Activated T-cell treated with anti-CD3 and anti-CD28 coated beads, Interleukin-2, amount 50 U/mL, for 72 hours (primary cell): ENCODE measurements around the gene TSSK2. TPM values are rescaled to one million over a fixed set of nuclear protein-coding genes. Genes with fewer than 3 reads are reported as not detected.

ENCODE experiments used
- ATAC-seq, 2 donors: fragments of 150-1000 bp; cut with Tn5 transposase; replicated peaks in 1 of 2; 2 replicates each; pipeline ENCODE4 v1.10.0; 2021; ENCODE audit warnings: moderate library complexity in 2 of 2, mild to moderate bottlenecking in 1 of 2
- DNase-seq, 2 donors: peaks; one replicate each; pipeline ENCODE4 v3.0.0; 2021 to 2022; ENCODE audit warnings: mixed read lengths in 1 of 2
- H3K27ac Mint-ChIP-seq: one replicate; pipeline ENCODE4 v1.8.0; 2022; ENCODE audit warnings: mild to moderate bottlenecking, moderate library complexity, mixed read lengths
- H3K27me3 Mint-ChIP-seq: one replicate; pipeline ENCODE4 v1.8.0; 2022; ENCODE audit warnings: low read depth, mixed read lengths
- H3K36me3 Mint-ChIP-seq, 2 donors: one replicate each; pipeline ENCODE4 v1.8.0; 2022; ENCODE audit warnings: mixed read lengths in 2 of 2, mild to moderate bottlenecking in 1 of 2; ENCODE audit not compliant: insufficient read depth in 2 of 2
- H3K4me1 Mint-ChIP-seq: one replicate; pipeline ENCODE4 v1.8.0; 2022; ENCODE audit warnings: low read depth, mixed read lengths
- H3K4me3 Mint-ChIP-seq, 2 donors: one replicate each; pipeline ENCODE4 v1.8.0; 2022; ENCODE audit warnings: mild to moderate bottlenecking in 2 of 2, mixed read lengths in 2 of 2, moderate library complexity in 2 of 2
- H3K9me3 Mint-ChIP-seq, 2 donors: one replicate each; pipeline ENCODE4 v1.8.0; 2022; ENCODE audit warnings: mixed read lengths in 2 of 2
- total RNA-seq, 2 donors: library from RNA; stranded (reverse); gene quantifications; one replicate each; pipeline ENCODE4 v1.2.3, GENCODE V29; 2022

Gene TSSK2
- total RNA-seq, 2 donors from 2014 or later, result not detected

- peaks cover 0 to 3% of the 10 kb centered on the region in 2 donors for H3K36me3 Mint-ChIP-seq
- ATAC-seq (no peak), DNase-seq (no peak)
- peak overlapping the region; percentile 71 to 92 for H3K4me3 Mint-ChIP-seq
- no peaks in the 10 kb centered on the region for H3K9me3 Mint-ChIP-seq
- no peaks in the 10 kb centered on the region for H3K27me3 Mint-ChIP-seq
- H3K4me1 Mint-ChIP-seq, result peaks cover 68% of the 10 kb centered on the region
- H3K27ac Mint-ChIP-seq, result peak overlapping the region; percentile 85
Observed at GRCh38 chr22:19110064-19110458, 21.0 kb upstream of the TSSK2 start.

GRCh38 chr22:19110646-19111045 is 20.5 kb upstream of the TSSK2 start:
- Mint-ChIP-seq H3K36me3 (peaks cover 0 to 3% of the 10 kb centered on the region in 2 donors), H3K27ac (no peak overlapping the region)

GRCh38 chr22:19111140-19111539 is 20.0 kb upstream of the TSSK2 start:
- Mint-ChIP-seq H3K36me3 (peaks cover 0 to 3% of the 10 kb centered on the region in 2 donors), H3K27me3 (no peaks in the 10 kb centered on the region), H3K4me3 (peak overlapping the region in 1 of 2 donors; percentile 24), H3K27ac (peak overlapping the region; percentile 5), H3K4me1 (peaks cover 74% of the 10 kb centered on the region), H3K9me3 (no peaks in the 10 kb centered on the region)
- DNase-seq (no peak), ATAC-seq (no peak)

More at GRCh38 chr22:19110646-19111045, 20.5 kb upstream of the TSSK2 start:
- H3K4me3 Mint-ChIP-seq, result peak overlapping the region in 1 of 2 donors; percentile 24
- ATAC-seq (no peak), DNase-seq (no peak)
- no peaks in the 10 kb centered on the region for H3K9me3 Mint-ChIP-seq
- H3K4me1 Mint-ChIP-seq, result peaks cover 72% of the 10 kb centered on the region
- H3K27me3 Mint-ChIP-seq, result no peaks in the 10 kb centered on the region

- no peaks in the 10 kb centered on the region for H3K27me3 Mint-ChIP-seq
- peak overlapping the region; percentile 5 for H3K27ac Mint-ChIP-seq
- H3K4me1 Mint-ChIP-seq, result peaks cover 74% of the 10 kb centered on the region
Observed at GRCh38 chr22:19111584-19111983, 19.5 kb upstream of the TSSK2 start.

GRCh38 chr22:19113429-19113828 is 17.7 kb upstream of the TSSK2 start:
- Mint-ChIP-seq H3K9me3 (no peaks in the 10 kb centered on the region), H3K36me3 (peaks cover 2 to 3% of the 10 kb centered on the region in 2 donors), H3K4me1 (peaks cover 71% of the 10 kb centered on the region), H3K27ac (no peak overlapping the region), H3K27me3 (no peaks in the 10 kb centered on the region), H3K4me3 (no peak overlapping the region)
- ATAC-seq, result no peak
- no peak for DNase-seq

More at GRCh38 chr22:19111584-19111983, 19.5 kb upstream of the TSSK2 start:
- ATAC-seq, result no peak
- Mint-ChIP-seq H3K36me3 (peaks cover 2 to 3% of the 10 kb centered on the region in 2 donors), H3K9me3 (no peaks in the 10 kb centered on the region), H3K4me3 (no peak overlapping the region)
- no peak for DNase-seq

- ATAC-seq, result no peak
Observed at GRCh38 chr22:19114984-19115552, 16.0 kb upstream of the TSSK2 start.

GRCh38 chr22:19115628-19116027 is 15.5 kb upstream of the TSSK2 start:
- no peak overlapping the region for H3K27ac Mint-ChIP-seq
- DNase-seq, result no peak
- no peak overlapping the region for H3K4me3 Mint-ChIP-seq
- H3K36me3 Mint-ChIP-seq, result peaks cover 0 to 2% of the 10 kb centered on the region in 2 donors
- H3K9me3 Mint-ChIP-seq, result no peaks in the 10 kb centered on the region
- peaks cover 73% of the 10 kb centered on the region for H3K4me1 Mint-ChIP-seq
- H3K27me3 Mint-ChIP-seq, result no peaks in the 10 kb centered on the region
- peak in 1 of 2 donors; percentile 68 for ATAC-seq

More at GRCh38 chr22:19114984-19115552, 16.0 kb upstream of the TSSK2 start:
- H3K27ac Mint-ChIP-seq, result no peak overlapping the region
- DNase-seq, result no peak
- no peaks in the 10 kb centered on the region for H3K9me3 Mint-ChIP-seq
- no peak overlapping the region for H3K4me3 Mint-ChIP-seq
- H3K36me3 Mint-ChIP-seq, result peaks cover 0 to 2% of the 10 kb centered on the region in 2 donors
- no peaks in the 10 kb centered on the region for H3K27me3 Mint-ChIP-seq
- H3K4me1 Mint-ChIP-seq, result peaks cover 71% of the 10 kb centered on the region

GRCh38 chr22:19117111-19117512 is 14.0 kb upstream of the TSSK2 start:
- no peak overlapping the region for H3K4me3 Mint-ChIP-seq
- H3K27ac Mint-ChIP-seq, result no peak overlapping the region
- no peaks in the 10 kb centered on the region for H3K9me3 Mint-ChIP-seq
- ATAC-seq, result no peak
- H3K4me1 Mint-ChIP-seq, result peaks cover 72% of the 10 kb centered on the region
- no peak for DNase-seq
- H3K27me3 Mint-ChIP-seq, result no peaks in the 10 kb centered on the region
- peaks cover 0 to 2% of the 10 kb centered on the region in 2 donors for H3K36me3 Mint-ChIP-seq

- H3K4me3 Mint-ChIP-seq, result peak overlapping the region in 1 of 2 donors; percentile 13
- peaks cover 73% of the 10 kb centered on the region for H3K4me1 Mint-ChIP-seq
- no peaks in the 10 kb centered on the region for H3K27me3 Mint-ChIP-seq
- ATAC-seq (no peak), DNase-seq (no peak)
- no peaks in the 10 kb centered on the region for H3K9me3 Mint-ChIP-seq
- peaks cover 0 to 2% of the 10 kb centered on the region in 2 donors for H3K36me3 Mint-ChIP-seq
- no peak overlapping the region for H3K27ac Mint-ChIP-seq
Observed at GRCh38 chr22:19118329-19118880, 12.7 kb upstream of the TSSK2 start.

GRCh38 chr22:19119949-19120348 is 11.2 kb upstream of the TSSK2 start:
- Mint-ChIP-seq H3K4me1 (peaks cover 68% of the 10 kb centered on the region), H3K4me3 (peak overlapping the region; percentile 89), H3K27ac (no peak overlapping the region), H3K9me3 (no peaks in the 10 kb centered on the region), H3K36me3 (peaks cover 0 to 2% of the 10 kb centered on the region in 2 donors), H3K27me3 (no peaks in the 10 kb centered on the region)
- DNase-seq (no peak), ATAC-seq (no peak)

- peak in 1 of 2 donors; percentile 15 for ATAC-seq
- no peaks in the 10 kb centered on the region for H3K27me3 Mint-ChIP-seq
- H3K4me3 Mint-ChIP-seq, result peak overlapping the region; percentile 89
- peaks cover 61% of the 10 kb centered on the region for H3K4me1 Mint-ChIP-seq
- peaks cover 0 to 2% of the 10 kb centered on the region in 2 donors for H3K36me3 Mint-ChIP-seq
- DNase-seq, result peak in 1 of 2 donors; percentile 43
- H3K9me3 Mint-ChIP-seq, result no peaks in the 10 kb centered on the region
- peak overlapping the region; percentile 64 for H3K27ac Mint-ChIP-seq
Observed at GRCh38 chr22:19120829-19121630, 10.1 kb upstream of the TSSK2 start.

GRCh38 chr22:19121631-19122142 is 9.4 kb upstream of the TSSK2 start:
- H3K4me1 Mint-ChIP-seq, result peaks cover 54% of the 10 kb centered on the region
- H3K36me3 Mint-ChIP-seq, result no peaks in the 10 kb centered on the region
- H3K27me3 Mint-ChIP-seq, result no peaks in the 10 kb centered on the region
- peak overlapping the region; percentile 89 for H3K4me3 Mint-ChIP-seq
- DNase-seq (peak in 1 of 2 donors; percentile 47), ATAC-seq (peak; percentile 28 to 39)
- peak overlapping the region; percentile 19 for H3K27ac Mint-ChIP-seq
- no peaks in the 10 kb centered on the region for H3K9me3 Mint-ChIP-seq
